Stimulated activated CD8-positive, alpha-beta memory T cell treated with anti-CD3 and anti-CD28 coated beads, Interleukin-4, amount 100 ng/mL, for 48 hours (primary cell): Measurements from ENCODE around the gene ASPA.
"Not testable (repeated sequence)": the region's sequence is repeated elsewhere in the genome, so short reads cannot be mapped to it uniquely, and the experiment has no call there.

ENCODE experiments used
- DNase-seq: peaks from one replicate; pipeline ENCODE4 v3.0.0-alpha.2; 2020

ASPA gene

DNA sequence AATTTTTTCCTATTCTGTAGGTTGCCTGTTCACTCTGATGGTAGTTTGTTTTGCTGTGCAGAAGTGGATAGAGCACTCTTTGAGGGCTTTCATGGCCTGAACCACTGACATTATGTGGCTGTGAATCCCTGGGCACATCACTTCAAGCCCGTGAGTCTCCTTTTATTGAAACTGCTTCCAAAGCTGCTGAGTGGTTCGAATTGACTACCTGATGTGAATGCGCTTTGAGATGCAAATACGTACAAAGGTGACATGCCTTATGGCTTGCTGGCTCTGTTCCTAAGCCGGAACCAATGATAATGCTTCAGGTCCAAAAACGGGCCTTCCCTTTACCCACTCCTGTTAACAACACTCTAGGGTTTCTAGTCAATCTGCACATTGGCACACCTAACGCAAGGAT, 34.3 kb downstream of the ASPA start:
- no peak for DNase-seq

DNA sequence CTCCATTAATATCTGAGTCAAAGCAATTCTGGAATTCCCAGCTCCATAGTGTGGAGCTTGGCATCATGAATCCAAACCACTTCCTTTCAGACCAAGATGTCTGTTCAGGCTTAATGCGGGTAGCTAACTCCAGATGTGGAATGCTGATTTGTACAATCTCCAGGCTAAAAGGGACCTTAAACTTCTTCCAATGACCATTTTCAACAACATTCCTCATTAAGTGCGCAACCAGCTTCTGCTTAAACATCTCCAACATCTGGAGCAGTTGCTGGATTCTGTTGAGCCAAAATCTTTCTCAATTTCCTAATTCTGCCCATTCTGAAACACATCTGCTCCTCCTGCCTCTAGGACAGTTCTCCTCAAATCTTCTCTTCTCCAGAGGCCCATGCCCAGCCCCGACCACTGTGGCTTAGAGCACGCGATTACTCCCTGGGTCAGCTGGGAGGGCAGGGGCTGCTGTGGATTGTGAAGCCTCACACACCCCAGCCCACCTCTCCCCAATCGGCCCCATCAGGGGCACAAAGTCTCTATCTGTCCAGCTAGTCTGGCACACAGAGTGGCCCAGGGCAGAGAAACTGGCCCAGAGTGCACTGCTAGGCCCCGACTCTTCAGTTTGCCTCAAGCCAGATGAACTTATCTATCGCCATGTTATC, 36.2 kb downstream of the ASPA start:
- DNase-seq, result no peak

DNA sequence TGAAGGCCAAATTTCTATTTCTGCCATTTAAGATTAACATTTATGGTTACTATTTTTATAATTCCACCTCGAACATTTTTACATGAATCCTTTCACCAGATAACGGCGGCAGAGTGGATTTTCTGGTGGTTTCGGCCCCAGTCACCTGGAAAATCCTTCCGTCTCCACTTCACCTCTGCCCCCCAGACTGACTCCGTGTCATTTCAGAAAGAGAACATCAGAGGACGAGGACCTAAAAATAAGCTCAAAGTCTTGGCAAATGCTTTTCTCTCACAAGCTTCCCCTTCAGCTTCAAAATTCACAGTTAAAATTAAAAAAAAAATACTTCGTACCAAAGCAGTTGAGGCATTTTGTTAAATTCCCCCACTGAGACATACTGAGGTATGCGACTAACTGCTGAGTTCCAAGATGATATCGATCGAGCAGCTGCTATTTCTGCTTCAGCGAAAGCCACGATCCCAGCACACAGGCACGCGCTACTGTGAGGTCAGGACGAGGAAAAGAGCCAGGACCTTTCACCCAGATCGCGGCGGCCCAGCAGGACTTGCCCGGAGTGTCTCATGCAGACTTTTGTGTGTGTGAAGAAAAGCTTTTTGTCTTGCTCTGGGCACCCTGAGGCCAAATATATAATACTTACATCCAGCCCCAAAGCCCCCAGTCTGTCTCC, 36.8 kb downstream of the ASPA start:
- no peak for DNase-seq

- no peak for DNase-seq
These were observed 37.7 kb downstream of the ASPA start for GRCh38 chr17:3513305-3514035.

GRCh38 chr17:3514167-3514566, 38.4 kb downstream of the ASPA start:
- DNase-seq, result not testable (repeated sequence)

DNA sequence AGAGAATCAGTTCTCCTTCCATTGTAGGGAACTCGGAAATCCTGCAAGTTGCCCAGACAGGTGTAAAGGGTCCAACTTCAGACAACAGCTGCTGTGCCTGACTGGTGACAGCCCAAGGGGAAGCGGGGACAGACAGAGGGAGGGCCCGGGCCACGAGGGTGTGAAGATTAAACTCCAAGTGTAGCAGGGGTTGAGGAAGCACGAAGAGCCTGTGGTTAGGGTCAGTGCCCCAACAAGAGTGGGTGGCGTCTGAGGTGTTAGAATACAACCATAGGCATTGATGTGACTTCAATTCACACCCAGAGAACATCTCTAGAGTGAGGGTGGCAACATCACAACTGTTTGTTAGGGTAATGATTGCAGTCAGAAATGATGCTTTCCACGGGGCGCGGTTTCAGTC, 39.1 kb downstream of the ASPA start:
- DNase-seq, result no peak

DNA sequence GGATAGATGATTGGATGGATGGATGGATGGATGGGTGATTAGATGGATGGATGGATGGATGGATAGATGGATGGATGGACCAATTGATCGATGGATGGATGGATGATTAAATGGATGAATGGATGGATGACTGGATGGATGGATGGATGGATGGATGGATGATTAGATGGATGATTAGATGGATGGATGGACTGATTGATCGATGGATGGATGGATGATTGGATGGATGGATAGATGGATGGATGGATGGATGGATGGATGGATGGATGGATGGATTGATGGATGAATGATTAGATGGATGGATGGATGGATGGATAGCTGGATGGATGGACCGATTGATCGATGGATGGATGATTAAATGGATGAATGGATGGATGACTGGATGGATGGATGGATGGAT, 43.7 kb downstream of the ASPA start:
- not testable (repeated sequence) for DNase-seq

GRCh38 chr17:3524024-3524423, 48.2 kb downstream of the ASPA start:
- no peak for DNase-seq

DNA sequence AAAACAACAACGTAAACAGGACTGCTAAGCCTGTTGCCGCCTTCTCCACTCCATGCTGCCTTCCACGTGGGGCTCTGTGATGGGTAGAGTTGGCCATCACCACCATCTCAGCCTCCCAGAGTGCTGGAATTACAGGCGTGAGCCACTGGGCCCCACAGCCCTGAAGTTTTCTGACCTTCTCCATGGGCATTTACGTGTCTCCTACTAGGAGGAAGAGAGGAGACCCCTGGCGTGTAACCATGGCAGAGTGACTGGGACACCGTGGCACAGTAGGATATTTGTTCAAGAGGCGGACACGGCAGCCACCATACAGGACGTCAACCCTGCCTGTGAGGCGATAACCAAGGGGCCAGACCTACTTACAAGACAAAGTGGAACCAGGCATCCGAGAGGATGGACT, 50.7 kb downstream of the ASPA start:
- DNase-seq, result no peak

- no peak for DNase-seq
These were observed 51.2 kb downstream of the ASPA start for GRCh38 chr17:3526971-3527370.

DNA sequence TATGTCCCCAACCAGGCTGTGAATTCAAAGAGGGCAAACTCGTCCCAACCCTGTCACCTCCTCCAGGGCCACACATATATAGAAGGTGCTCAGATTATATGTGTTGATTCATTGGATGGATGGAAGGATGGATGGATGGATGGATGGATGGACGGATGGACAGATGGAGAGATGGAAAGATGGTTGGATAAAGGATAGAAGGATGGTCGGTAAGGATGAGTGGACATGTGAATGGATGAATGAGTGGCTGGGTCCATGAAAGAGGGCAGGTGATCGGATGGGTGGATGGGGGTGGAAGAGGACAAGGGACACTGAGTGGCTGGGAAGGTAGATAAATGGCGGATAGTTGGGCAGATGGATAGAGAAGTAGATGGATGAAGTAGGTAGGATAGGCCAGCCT, 51.7 kb downstream of the ASPA start:
- no peak for DNase-seq

GRCh38 chr17:3527896-3528295, 52.1 kb downstream of the ASPA start:
- DNase-seq, result no peak

GRCh38 chr17:3528403-3528851, 52.6 kb downstream of the ASPA start:
- DNase-seq, result no peak

GRCh38 chr17:3528880-3529511, 53.2 kb downstream of the ASPA start:
- DNase-seq, result no peak

DNA sequence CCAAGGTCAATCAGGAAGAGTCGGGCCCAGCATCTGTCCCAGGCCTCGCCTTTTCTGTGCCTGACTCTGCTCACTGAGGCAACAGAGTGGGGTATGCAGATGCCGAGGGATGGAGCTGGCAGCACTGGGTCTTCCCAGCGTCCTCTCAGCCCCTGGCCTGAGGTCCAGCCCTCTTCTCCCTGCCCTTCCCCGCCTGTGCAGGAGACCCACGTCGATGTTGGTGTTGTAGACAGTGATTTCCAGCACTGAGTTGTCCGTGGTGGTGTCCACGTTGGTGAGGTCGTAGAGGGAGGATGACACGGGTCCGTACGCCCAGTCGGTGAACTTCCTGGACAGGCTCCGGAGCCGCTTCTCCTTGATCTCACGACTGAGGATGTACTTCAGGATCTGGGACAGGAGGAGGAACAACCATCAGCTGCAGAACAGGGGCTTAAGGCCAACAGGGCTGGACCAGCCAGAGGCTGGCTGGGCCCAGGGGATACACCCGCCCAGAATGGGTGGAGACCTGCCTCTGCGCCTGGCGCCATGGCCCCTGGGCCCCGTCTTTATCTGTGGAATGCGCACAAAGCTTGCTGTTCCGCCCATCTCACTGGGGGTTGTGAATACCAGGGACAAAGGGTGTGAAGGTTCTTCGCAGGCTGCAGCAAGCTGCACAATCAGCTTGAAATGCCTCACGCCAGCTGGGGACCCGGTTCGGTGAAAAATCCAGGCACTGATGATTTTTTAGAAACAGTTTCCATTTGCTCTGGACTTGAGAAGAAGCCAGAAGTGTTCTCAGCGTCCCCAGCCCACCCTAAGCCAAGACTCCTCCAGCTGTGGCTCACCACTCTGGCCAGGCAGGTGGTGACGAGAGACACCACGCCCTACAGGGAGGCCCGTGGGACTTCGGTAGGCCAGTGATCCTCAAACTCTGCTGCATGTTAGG, 54.3 kb downstream of the ASPA start:
- DNase-seq, result no peak

GRCh38 chr17:3531266-3532101, 55.7 kb downstream of the ASPA start:
- no peak for DNase-seq

GRCh38 chr17:3532106-3532858, 56.5 kb downstream of the ASPA start:
- no peak for DNase-seq

DNA sequence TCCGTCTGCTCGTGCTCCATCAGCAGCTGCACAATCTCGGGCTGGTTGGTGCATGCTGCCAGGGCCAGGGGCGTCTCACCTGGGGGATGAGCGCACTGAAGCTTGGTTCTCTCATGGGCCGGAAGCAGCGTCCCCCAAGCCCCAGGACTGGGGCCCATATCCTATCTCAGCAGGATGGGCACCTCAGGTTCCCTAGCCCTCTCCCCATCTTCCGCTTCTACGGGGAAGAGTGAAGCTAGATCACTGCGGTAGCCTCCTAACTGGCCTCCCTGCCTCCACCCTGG, 57.0 kb downstream of the ASPA start:
- no peak for DNase-seq

DNA sequence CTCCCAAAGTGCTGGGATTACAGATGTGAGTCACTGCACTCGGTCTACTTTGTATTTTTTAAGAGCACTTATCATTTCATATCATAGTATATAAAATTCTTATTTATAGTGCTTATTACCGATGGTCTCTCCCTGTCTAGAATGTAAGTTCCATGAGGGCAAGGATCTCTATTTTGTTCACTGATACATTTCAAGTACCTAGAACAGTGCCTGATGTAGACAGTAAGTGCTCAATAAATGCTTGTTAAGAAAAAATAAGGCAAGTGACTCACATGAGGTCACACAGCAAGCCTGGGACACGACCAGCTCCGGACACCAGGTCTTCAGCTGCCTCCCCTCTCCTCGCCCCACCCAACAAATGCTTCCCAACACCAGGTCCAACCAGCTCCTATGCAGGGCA, 58.0 kb downstream of the ASPA start:
- no peak for DNase-seq

DNA sequence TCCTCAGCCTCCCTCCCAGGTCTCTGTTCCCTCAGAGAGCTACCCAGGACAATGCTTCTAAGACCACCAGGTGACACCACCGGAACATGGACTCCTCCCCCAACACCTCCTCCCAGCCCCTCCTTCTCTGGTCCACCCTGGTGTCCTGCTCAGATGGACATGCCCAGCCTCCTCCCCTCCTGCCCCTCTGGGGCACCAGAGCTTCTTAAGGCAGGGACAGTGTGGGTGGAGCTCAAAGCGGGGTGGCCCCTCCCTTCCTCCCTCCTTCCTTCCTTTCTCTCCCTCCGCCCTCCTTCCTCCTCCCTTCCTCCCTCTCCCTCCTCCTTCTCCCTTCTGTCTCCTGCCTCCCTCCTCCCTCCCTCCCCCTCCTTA, 59.1 kb downstream of the ASPA start:
- DNase-seq, result no peak
